Heart left ventricle (tissue), 13 donors: Measurements from ENCODE around the gene MAP4K5.

Source experiments
- POLR2A ChIP-seq, 2 donors: fragments of 450-650 bp; IDR thresholded peaks; one replicate each; pipeline ENCODE4 v1.6.1; 2017; ENCODE audit warnings: antibody characterized with exemption in 2 of 2, mild to moderate bottlenecking in 2 of 2, moderate library complexity in 2 of 2
- TF ChIP-seq, protein P1 (sequence below), 12 donors: fragments of 200-600 bp; sonication (generic) in 4 of 12; IDR thresholded peaks; one replicate each; pipeline versions ENCODE4 v1.5.0 to v1.8.0; 2018 to 2022; ENCODE audit warnings: antibody characterized with exemption in 12 of 12, mild to moderate bottlenecking in 5 of 12
- donor health status: ischemic (EF 13 %, LVEDD 7.1; RV severe dilation, severe dysfunction).
- donor health status: DM: no; HTN: yes; CAD: no.
- donor health status: DM: no; HTN: no; CAD: no.
- donor health status: ischemic (EF 25% LVEDD 6.9; RV normal size, moderate dysfunction).
- donor health status: ischemic (EF 25% LVEDD 5.7; RV mildly dilated, moderate dysfunction).
- donor health status: ischemic (EF 35%, LVEDD 5.7; RV mildly dilated, moderate dysfunction).
- donor health status: nonischemic (EF 11% LVEDD 7.7; RV severe dilation, severe dysfunction).
- donor health status: DM: yes; HTN: yes; CAD: no.
- donor health status: PGD.
- donor health status: ischemic (EF 29% LVEDD 5.4; RV normal size, mild dysfunction).
- donor health status: nonischemic (EF 23%, LVEDD 6.1; RV moderate dilation, normal function).

DNA sequence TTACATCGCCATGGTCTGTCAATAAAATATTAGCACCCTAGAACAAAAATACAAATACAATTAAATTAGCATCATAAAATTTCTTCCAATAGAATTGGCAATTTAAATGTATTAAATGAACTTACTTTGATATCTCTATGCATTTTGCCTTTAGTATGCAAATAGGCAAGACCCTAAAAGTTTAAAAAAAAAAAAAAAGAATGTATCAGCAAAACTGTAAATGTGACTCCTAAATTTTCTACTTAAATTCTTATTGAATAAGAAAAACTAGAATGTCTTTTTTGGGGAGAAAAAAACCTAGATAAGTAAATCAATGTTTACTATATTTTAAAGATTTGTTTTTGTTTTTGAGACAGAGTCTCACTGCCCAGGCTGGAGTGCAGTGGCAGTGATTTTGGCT, 56.2 kb downstream of the MAP4K5 start:
- TF ChIP-seq, protein P1, sequence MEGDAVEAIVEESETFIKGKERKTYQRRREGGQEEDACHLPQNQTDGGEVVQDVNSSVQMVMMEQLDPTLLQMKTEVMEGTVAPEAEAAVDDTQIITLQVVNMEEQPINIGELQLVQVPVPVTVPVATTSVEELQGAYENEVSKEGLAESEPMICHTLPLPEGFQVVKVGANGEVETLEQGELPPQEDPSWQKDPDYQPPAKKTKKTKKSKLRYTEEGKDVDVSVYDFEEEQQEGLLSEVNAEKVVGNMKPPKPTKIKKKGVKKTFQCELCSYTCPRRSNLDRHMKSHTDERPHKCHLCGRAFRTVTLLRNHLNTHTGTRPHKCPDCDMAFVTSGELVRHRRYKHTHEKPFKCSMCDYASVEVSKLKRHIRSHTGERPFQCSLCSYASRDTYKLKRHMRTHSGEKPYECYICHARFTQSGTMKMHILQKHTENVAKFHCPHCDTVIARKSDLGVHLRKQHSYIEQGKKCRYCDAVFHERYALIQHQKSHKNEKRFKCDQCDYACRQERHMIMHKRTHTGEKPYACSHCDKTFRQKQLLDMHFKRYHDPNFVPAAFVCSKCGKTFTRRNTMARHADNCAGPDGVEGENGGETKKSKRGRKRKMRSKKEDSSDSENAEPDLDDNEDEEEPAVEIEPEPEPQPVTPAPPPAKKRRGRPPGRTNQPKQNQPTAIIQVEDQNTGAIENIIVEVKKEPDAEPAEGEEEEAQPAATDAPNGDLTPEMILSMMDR (IDR thresholded peaks at IDR 0.05) = no peak
- no peak for TF ChIP-seq POLR2A (IDR thresholded peaks at IDR 0.05)
